22Rv1 (cell line): Measurements from ENCODE around the gene MTAP.

Experiments
- H3K27ac ChIP-seq: fragments of 450-650 bp; 2 replicates; pipeline ENCODE4 v1.5.1; 2017
- ZFX ChIP-seq: fragments of 450-650 bp; IDR thresholded peaks from 2 replicates; pipeline ENCODE4 v1.6.1; 2017; ENCODE audit warnings: antibody characterized with exemption, borderline replicate concordance
- TF ChIP-seq, protein P1 (sequence below): fragments of 450-650 bp; IDR thresholded peaks from 2 replicates; pipeline ENCODE4 v1.5.1; 2017; ENCODE audit warnings: mild to moderate bottlenecking

MTAP gene

DNA sequence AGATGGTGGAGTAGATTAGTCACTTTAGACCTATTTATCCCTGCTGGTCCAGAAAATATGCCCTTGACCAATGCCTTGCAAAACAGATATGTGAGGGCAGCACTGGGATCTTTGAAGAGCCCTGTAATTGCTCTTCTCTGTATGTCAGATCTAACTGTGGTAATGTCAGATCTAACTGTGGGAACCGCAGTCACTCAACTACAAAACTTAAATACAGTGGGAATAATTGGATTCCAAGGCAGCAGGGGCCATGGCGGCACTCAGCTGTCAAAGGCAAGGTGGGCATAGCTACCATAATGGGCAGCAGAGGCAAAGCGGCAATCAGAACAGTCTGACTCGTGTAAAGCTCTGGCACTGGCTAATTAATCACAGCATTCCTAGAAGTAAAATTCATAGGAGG is 46.2 kb downstream of the MTAP start:
- no peak overlapping the region for H3K27ac ChIP-seq
- TF ChIP-seq, protein P1, sequence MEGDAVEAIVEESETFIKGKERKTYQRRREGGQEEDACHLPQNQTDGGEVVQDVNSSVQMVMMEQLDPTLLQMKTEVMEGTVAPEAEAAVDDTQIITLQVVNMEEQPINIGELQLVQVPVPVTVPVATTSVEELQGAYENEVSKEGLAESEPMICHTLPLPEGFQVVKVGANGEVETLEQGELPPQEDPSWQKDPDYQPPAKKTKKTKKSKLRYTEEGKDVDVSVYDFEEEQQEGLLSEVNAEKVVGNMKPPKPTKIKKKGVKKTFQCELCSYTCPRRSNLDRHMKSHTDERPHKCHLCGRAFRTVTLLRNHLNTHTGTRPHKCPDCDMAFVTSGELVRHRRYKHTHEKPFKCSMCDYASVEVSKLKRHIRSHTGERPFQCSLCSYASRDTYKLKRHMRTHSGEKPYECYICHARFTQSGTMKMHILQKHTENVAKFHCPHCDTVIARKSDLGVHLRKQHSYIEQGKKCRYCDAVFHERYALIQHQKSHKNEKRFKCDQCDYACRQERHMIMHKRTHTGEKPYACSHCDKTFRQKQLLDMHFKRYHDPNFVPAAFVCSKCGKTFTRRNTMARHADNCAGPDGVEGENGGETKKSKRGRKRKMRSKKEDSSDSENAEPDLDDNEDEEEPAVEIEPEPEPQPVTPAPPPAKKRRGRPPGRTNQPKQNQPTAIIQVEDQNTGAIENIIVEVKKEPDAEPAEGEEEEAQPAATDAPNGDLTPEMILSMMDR = no peak
- no peak for TF ChIP-seq ZFX

DNA sequence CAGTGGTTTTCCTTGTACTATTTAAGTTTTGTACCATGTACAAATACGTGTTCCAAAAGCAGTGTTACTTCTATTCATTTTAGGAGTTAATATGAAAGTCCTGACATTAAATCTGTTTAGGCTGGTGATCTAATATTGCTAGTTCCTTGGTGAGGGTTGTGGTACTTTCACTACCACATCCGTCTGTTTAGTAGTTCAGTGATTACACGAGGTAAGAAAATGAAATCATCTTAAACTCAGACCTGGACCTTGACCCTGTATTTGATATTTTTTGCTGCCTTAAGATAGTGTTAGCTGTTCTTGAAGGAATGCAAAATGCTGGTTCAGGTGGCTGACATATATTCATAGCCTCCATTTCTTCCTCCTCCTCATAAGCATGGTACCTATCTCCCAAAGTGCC is 50.3 kb downstream of the MTAP start:
- TF ChIP-seq, protein P1 = no peak
- TF ChIP-seq ZFX = no peak
- H3K27ac ChIP-seq = no peak overlapping the region

DNA sequence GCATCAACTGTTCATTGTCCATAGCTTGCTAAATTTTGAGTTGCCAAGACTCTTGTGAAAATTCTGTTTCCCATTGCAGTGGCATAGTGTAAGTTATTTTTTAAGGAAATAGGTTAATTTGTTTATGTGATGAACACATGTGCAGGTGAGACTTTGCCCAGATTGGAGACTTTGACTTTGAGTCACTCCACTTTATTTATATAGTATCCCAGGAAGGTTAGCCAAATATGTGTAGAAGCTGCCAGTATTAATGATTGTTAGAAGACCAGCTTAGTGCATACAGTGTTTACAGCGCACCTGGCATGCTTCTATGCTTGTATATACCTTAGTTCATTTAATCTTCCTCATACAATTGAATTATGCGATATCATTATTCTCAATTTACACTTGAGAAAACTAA is 51.0 kb downstream of the MTAP start:
- H3K27ac ChIP-seq = no peak overlapping the region

DNA sequence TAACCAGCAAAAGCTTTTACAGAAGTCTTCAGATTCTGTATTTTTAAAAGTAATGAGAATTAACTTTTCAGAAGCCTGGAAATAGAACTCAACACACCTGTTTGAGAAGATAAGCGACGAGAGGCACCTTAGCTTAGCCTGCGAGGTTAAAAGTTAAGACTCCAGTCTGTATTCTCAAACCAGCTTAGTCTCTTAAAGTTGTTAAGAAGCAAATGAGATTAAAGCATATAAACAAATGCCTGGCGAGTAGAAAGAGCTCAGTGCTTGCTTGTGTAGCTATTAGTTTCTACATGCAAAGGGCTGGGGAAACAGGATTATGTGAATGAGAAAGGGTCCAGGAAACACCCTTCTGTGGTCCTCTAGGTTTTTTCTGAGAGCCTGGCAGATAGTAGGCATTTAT is 51.7 kb downstream of the MTAP start:
- no peak overlapping the region for H3K27ac ChIP-seq
- TF ChIP-seq, protein P1 = no peak
- TF ChIP-seq ZFX = no peak

More for the DNA sequence above, 51.0 kb downstream of the MTAP start:
- TF ChIP-seq, protein P1 = no peak
- no peak for TF ChIP-seq ZFX

DNA sequence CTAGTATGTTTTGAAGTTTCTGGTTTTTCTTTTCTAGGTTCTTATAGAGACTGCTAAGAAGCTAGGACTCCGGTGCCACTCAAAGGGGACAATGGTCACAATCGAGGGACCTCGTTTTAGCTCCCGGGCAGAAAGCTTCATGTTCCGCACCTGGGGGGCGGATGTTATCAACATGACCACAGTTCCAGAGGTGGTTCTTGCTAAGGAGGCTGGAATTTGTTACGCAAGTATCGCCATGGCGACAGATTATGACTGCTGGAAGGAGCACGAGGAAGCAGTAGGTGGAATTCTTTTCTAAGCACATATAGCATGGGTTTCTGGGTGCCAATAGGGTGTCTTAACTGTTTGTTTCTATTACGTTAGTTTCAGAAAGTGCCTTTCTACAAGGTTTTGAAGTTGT is 52.2 kb downstream of the MTAP start:
- TF ChIP-seq ZFX = no peak
- TF ChIP-seq, protein P1 = no peak
- no peak overlapping the region for H3K27ac ChIP-seq

DNA sequence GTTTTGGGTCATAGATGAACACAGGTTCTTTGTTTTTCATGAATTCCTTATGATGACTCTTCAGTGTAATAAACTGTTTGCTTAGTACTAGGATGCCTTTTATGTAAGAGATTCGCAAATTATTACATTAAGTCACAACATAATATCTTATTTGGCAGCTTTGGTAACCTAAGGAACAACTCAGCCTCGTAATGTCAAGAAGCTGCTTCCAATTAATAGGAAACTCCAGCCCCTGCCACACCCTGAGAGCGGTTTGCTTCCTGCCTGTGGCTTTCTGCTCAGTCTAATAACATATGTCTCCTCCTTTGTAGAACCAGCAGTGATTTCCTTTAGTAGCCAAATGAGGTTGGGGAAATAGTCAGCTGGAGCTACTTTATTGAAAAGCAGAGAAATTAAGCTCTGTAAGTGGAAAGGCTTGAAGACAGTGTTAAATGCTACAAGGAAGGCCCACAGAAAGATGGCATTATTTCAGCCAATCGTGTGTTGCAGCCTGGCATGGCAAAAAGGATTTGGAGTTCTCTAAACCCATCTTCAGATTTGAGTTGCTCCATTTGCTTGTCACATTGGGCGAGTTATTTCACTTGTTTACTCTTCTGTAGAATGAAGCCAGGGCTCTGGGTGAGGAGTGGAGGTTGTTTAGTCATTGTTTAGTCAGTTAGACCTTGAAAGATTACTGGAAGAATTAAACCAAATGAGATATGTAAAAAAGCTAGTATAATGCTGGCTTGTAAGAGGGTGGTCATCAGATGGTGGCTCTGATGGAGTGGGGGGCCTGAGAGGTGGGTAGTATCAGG is 54.1 kb downstream of the MTAP start:
- no peak overlapping the region for H3K27ac ChIP-seq
- TF ChIP-seq ZFX = no peak
- TF ChIP-seq, protein P1 = no peak

DNA sequence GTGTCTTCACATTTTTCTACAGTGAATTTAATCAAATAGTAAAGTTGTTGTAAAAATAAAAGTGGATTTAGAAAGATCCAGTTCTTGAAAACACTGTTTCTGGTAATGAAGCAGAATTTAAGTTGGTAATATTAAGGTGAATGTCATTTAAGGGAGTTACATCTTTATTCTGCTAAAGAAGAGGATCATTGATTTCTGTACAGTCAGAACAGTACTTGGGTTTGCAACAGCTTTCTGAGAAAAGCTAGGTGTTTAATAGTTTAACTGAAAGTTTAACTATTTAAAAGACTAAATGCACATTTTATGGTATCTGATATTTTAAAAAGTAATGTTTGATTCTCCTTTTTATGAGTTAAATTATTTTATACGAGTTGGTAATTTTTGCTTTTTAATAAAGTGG is 60.4 kb downstream of the MTAP start:
- H3K27ac ChIP-seq = peak overlapping the region; percentile 60
- TF ChIP-seq, protein P1 = no peak
- TF ChIP-seq ZFX = no peak
